GM23248 (cell line): ENCODE measurements around the gene LRP4. TPM values are rescaled to one million over a fixed set of nuclear protein-coding genes. Genes with fewer than 3 reads are reported as not detected.

Experiments used
- DNase-seq: peaks from one replicate; pipeline ENCODE4 v3.0.0-alpha.2; 2015
- H2AFZ ChIP-seq: fragments of 200-600 bp; sonication (generic); 2 replicates; pipeline ENCODE4 v1.6.1; 2016; ENCODE audit warnings: antibody characterized with exemption
- H3F3A ChIP-seq: fragments of 200-600 bp; sonication (generic); 2 replicates; pipeline ENCODE4 v1.6.1; 2016; ENCODE audit warnings: mild to moderate bottlenecking, antibody characterized with exemption, mixed run types; ENCODE audit not compliant: insufficient read depth
- H3K27ac ChIP-seq: fragments of 200-600 bp; sonication (generic); 2 replicates; pipeline ENCODE4 v1.5.1; 2016; ENCODE audit warnings: mild to moderate bottlenecking
- H3K27me3 ChIP-seq: fragments of 200-600 bp; sonication (generic); replicated peaks from 2 replicates; pipeline ENCODE4 v1.6.1; 2016; ENCODE audit warnings: mild to moderate bottlenecking; ENCODE audit not compliant: insufficient read depth
- H3K36me3 ChIP-seq: fragments of 200-600 bp; sonication (generic); 2 replicates; pipeline ENCODE4 v1.6.1; 2016; ENCODE audit warnings: low read depth, mild to moderate bottlenecking
- H3K4me1 ChIP-seq: fragments of 200-600 bp; sonication (generic); 2 replicates; pipeline ENCODE4 v1.6.1; 2016; ENCODE audit warnings: mild to moderate bottlenecking; ENCODE audit not compliant: insufficient read depth
- H3K4me2 ChIP-seq: fragments of 200-600 bp; sonication (generic); one replicate; pipeline ENCODE4 v1.6.1; 2016; ENCODE audit warnings: mild to moderate bottlenecking; ENCODE audit not compliant: unreplicated experiment
- H3K4me3 ChIP-seq: fragments of 200-600 bp; sonication (generic); 2 replicates; pipeline ENCODE4 v1.5.1; 2016; ENCODE audit warnings: mild to moderate bottlenecking
- H3K79me2 ChIP-seq: fragments of 200-600 bp; sonication (generic); 2 replicates; pipeline ENCODE4 v1.6.1; 2016; ENCODE audit warnings: mild to moderate bottlenecking; ENCODE audit not compliant: insufficient read depth
- H3K9ac ChIP-seq: fragments of 200-600 bp; sonication (generic); 2 replicates; pipeline ENCODE4 v1.6.1; 2016; ENCODE audit warnings: mild to moderate bottlenecking
- H3K9me2 ChIP-seq: fragments of 200-600 bp; sonication (generic); 2 replicates; pipeline ENCODE4 v1.6.1; 2016; ENCODE audit warnings: mixed run types, mild to moderate bottlenecking, moderate library complexity; ENCODE audit not compliant: insufficient read depth
- H3K9me3 ChIP-seq: fragments of 200-600 bp; sonication (generic); one replicate; pipeline ENCODE4 v1.6.1; 2017; ENCODE audit warnings: low read depth
- H4K20me1 ChIP-seq: fragments of 200-600 bp; sonication (generic); 2 replicates; pipeline ENCODE4 v1.6.0; 2016; ENCODE audit not compliant: insufficient read depth
- EZH2 ChIP-seq: fragments of 200-600 bp; sonication (generic); IDR thresholded peaks from 2 replicates; pipeline ENCODE4 v1.6.1; 2018; ENCODE audit warnings: antibody characterized with exemption, mild to moderate bottlenecking; ENCODE audit not compliant: insufficient read depth, poor library complexity, severe bottlenecking
- EZH2phosphoT487 ChIP-seq: fragments of 200-600 bp; sonication (generic); IDR thresholded peaks from 2 replicates; pipeline ENCODE4 v1.6.1; 2018; ENCODE audit warnings: antibody characterized with exemption, moderate library complexity, mild to moderate bottlenecking, low read depth; ENCODE audit not compliant: insufficient read depth
- WGBS, 2 experiments: methylation state at CpG; one replicate each; pipeline ENCODE4 v1.1.6; 2015 to 2017; ENCODE audit warnings: low lambda C conversion rate in 2 of 2, low coverage in 1 of 2; ENCODE audit errors: missing lambda C conversion rate in 2 of 2; 5-methylcytosine and 5-hydroxymethylcytosine counted together
- in situ Hi-C: fragments of 300-500 bp; cut with MboI; formaldehyde crosslinking; loops from 2 replicates; pipeline ENCODE4 v1.15.0; 2020
- polyA plus RNA-seq: library from polyadenylated mRNA; unstranded; fragments of >200 nt; fragmentation: Nextera tagmentation; extraction: Ambion mirVana; gene quantifications from 2 replicates; pipeline ENCODE4 v1.2.1, GENCODE V29; 2016
- total RNA-seq: library from RNA; depleted of rRNA; stranded (reverse); fragments of >200 nt; shearing (Covaris generic); gene quantifications from 2 replicates; pipeline ENCODE4 v1.2.3, GENCODE V29; 2014

LRP4 gene
- total and polyA plus RNA-seq, 2 experiments from 2014 or later: 1.4 to 2.9 TPM

DNA sequence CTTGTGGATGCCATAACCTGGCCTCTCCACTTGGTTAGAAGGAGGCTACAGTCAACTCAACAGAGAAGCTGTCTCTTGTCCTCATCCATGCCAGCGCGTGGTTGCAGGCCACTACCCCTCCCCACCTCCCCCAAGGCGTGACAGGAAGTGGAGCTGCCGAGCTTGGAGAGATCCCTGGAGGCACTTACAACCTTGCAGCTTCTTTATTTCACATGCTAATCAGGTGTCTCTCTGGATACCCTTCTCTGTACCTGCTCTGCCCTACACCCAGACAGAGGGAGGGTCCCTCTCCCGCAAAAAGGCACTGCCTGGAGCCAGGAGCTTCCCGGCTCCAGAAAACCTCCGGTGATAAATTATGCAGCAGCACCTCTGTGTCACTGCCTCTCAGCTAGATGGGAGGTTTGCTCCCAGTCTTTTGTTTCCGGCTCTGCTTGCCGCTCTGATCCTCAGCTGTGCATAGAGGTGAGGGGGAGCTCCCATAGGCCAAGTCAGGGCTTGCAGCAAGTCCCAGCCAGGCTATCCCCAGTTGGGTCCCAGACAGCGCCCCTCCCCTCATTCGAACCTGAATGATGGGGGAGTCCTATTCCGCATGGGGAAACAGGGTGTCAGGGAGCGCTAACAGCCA lies 5.7 kb downstream of the LRP4 start:
- Histone ChIP-seq H3K27ac (no peak overlapping the region), H3K9me2 (no peaks in the 10 kb centered on the region), H3K9ac (no peak overlapping the region), H3F3A (peaks cover 29% of the 10 kb centered on the region), H4K20me1 (no peaks in the 10 kb centered on the region), H2AFZ (no peak overlapping the region), H3K27me3 (no peaks in the 10 kb centered on the region), H3K79me2 (no peaks in the 10 kb centered on the region), H3K4me3 (no peak overlapping the region), H3K4me2 (no peak overlapping the region), H3K9me3 (no peaks in the 10 kb centered on the region), H3K4me1 (peaks cover 20% of the 10 kb centered on the region), H3K36me3 (no peaks in the 10 kb centered on the region)
- TF ChIP-seq EZH2 (no peak), EZH2phosphoT487 (no peak)
- DNase-seq: no peak
- in situ Hi-C loops: no loop called here
- WGBS, 2 experiments: 79 to 90% methylated on average over 13 of the region's 13 CpGs

DNA sequence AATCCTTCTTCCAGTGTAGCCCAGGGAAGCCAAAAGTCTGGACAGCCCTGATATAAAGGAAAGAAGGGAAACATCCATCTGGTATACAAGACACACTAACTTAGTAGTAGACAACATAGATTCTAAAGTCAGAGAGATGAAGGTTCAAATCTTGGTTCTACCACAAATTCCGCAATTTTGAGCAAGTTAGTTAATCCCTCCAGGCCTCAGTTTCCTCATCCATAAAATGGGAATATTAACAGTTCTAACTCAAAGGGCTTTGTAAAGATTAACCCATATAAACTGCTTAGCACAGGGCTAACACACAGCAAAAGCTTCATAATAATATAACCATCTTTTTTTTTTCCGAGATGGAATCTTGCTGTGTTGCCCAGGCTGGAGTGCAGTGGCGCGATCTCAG lies 10.7 kb downstream of the LRP4 start:
- Histone ChIP-seq H3K79me2 (no peaks in the 10 kb centered on the region), H3K9ac (no peak overlapping the region), H3K27ac (no peak overlapping the region), H3K36me3 (no peaks in the 10 kb centered on the region), H4K20me1 (no peaks in the 10 kb centered on the region), H3K9me3 (no peaks in the 10 kb centered on the region), H3K4me1 (no peaks in the 10 kb centered on the region), H3F3A (no peaks in the 10 kb centered on the region), H2AFZ (no peak overlapping the region), H3K4me2 (no peak overlapping the region), H3K27me3 (no peaks in the 10 kb centered on the region), H3K9me2 (no peaks in the 10 kb centered on the region), H3K4me3 (no peak overlapping the region)
- 98 to 99% methylated on average over 4 of the region's 4 CpGs for WGBS, 2 experiments
- in situ Hi-C loops: no loop called here
- no peak for DNase-seq
- no peak for TF ChIP-seq EZH2
- TF ChIP-seq EZH2phosphoT487: no peak

DNA sequence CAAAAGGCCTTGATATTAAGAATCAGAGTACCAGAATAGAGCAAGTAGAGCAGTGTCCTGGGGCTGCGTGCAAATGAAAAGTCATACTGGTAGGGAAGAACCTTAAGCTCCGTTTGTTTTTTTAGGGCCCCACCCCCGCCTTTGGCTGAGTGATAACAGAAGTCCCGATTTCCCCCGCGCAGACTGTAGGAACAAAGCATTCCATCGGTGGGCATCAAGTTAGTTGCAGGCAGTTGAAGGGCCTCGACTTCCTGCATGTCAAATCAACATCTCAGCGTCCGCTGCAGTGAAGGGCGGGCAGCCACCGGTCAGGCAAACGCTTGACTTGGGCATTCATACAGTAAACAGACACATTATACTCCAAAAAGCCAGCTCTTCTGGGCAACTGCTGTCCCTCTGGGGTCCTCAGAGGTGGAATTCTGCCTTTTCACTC lies 11.7 kb downstream of the LRP4 start:
- Histone ChIP-seq H3F3A (no peaks in the 10 kb centered on the region), H3K9me3 (no peaks in the 10 kb centered on the region), H3K4me2 (no peak overlapping the region), H3K4me1 (no peaks in the 10 kb centered on the region), H3K27ac (no peak overlapping the region), H2AFZ (no peak overlapping the region), H4K20me1 (no peaks in the 10 kb centered on the region), H3K36me3 (no peaks in the 10 kb centered on the region), H3K79me2 (no peaks in the 10 kb centered on the region), H3K4me3 (no peak overlapping the region), H3K9me2 (no peaks in the 10 kb centered on the region), H3K27me3 (no peaks in the 10 kb centered on the region), H3K9ac (no peak overlapping the region)
- WGBS, 2 experiments: 61 to 65% methylated on average over 13 of the region's 13 CpGs
- TF ChIP-seq EZH2phosphoT487: no peak
- no peak for TF ChIP-seq EZH2
- in situ Hi-C loops: no loop called here
- no peak for DNase-seq

DNA sequence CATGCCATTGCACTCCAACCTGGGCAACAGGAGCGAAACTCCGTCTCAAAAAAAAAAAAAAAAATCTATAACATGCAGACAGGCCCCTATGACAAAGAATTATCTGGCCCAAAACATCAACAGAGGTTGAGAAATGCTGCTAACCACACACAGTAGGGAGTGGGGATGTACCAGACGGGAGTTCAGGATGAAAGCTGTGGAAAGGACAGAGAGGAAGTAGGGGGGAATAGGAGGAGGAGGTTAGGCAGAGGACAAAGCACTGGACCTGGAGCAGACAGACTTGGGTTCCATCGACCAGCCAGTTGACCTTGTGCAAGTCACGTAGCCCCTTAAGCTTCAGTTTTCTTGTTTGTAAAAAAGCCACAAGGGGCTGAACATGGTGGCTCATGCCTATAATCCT lies 12.5 kb downstream of the LRP4 start:
- Histone ChIP-seq H3K4me1 (no peaks in the 10 kb centered on the region), H3K79me2 (no peaks in the 10 kb centered on the region), H3K4me3 (no peak overlapping the region), H3K4me2 (no peak overlapping the region), H3K9me2 (no peaks in the 10 kb centered on the region), H3F3A (no peaks in the 10 kb centered on the region), H4K20me1 (no peaks in the 10 kb centered on the region), H3K9me3 (no peaks in the 10 kb centered on the region), H2AFZ (no peak overlapping the region), H3K36me3 (no peaks in the 10 kb centered on the region), H3K9ac (no peak overlapping the region), H3K27ac (no peak overlapping the region), H3K27me3 (no peaks in the 10 kb centered on the region)
- in situ Hi-C loops: no loop called here
- no peak for DNase-seq
- WGBS, 2 experiments: 78 to 79% methylated on average over 5 of the region's 5 CpGs
- no peak for TF ChIP-seq EZH2phosphoT487
- no peak for TF ChIP-seq EZH2
